Hematopoietic multipotent progenitor cell treated with erythropoietin and hydrocortisone succinate and interleukin-3 and kit ligand, for 4 days (in vitro differentiated cells): ENCODE measurements around the gene ARHGAP44.
"Not testable (repeated sequence)": the region's sequence is repeated elsewhere in the genome, so short reads cannot be mapped to it uniquely, and the experiment has no call there.

ENCODE experiments used
- DNase-seq: peaks from one replicate; pipeline ENCODE4 v3.0.0-alpha.2; 2015

Gene ARHGAP44

GRCh38 chr17:12821376-12821940 is 32.2 kb downstream of the ARHGAP44 start:
- no peak for DNase-seq

- no peak for DNase-seq
Measured at GRCh38 chr17:12826431-12826830, 37.1 kb downstream of the ARHGAP44 start.

- no peak for DNase-seq
Measured at GRCh38 chr17:12830777-12831247, 41.5 kb downstream of the ARHGAP44 start.

GRCh38 chr17:12831839-12832238 is 42.5 kb downstream of the ARHGAP44 start:
- DNase-seq = no peak

GRCh38 chr17:12839042-12839441 is 49.7 kb downstream of the ARHGAP44 start:
- DNase-seq = no peak

- DNase-seq = no peak
Measured at GRCh38 chr17:12842936-12843335, 53.6 kb downstream of the ARHGAP44 start.

GRCh38 chr17:12850996-12851395 is 61.7 kb downstream of the ARHGAP44 start:
- no peak for DNase-seq

GRCh38 chr17:12851901-12852435 is 62.7 kb downstream of the ARHGAP44 start:
- peak; percentile 3 for DNase-seq

GRCh38 chr17:12853921-12854320 is 64.6 kb downstream of the ARHGAP44 start:
- DNase-seq = no peak

GRCh38 chr17:12856416-12856815 is 67.1 kb downstream of the ARHGAP44 start:
- no peak for DNase-seq

- no peak for DNase-seq
Measured at GRCh38 chr17:12857592-12857991, 68.3 kb downstream of the ARHGAP44 start.

- no peak for DNase-seq
Measured at GRCh38 chr17:12859520-12859919, 70.2 kb downstream of the ARHGAP44 start.

- no peak for DNase-seq
Measured at GRCh38 chr17:12865769-12866168, 76.5 kb downstream of the ARHGAP44 start.

- DNase-seq = no peak
Measured at GRCh38 chr17:12866244-12866643, 76.9 kb downstream of the ARHGAP44 start.

GRCh38 chr17:12867726-12868125 is 78.4 kb downstream of the ARHGAP44 start:
- no peak for DNase-seq

GRCh38 chr17:12873415-12874125 is 84.3 kb downstream of the ARHGAP44 start:
- DNase-seq = not testable (repeated sequence)

GRCh38 chr17:12877953-12878669 is 88.8 kb downstream of the ARHGAP44 start:
- DNase-seq = no peak

GRCh38 chr17:12879096-12879495 is 89.8 kb downstream of the ARHGAP44 start:
- DNase-seq = not testable (repeated sequence)

GRCh38 chr17:12883472-12883871 is 94.2 kb downstream of the ARHGAP44 start:
- DNase-seq = no peak

- no peak for DNase-seq
Measured at GRCh38 chr17:12887088-12887487, 97.8 kb downstream of the ARHGAP44 start.

- DNase-seq = no peak
Measured at GRCh38 chr17:12896180-12896785, 107.0 kb downstream of the ARHGAP44 start.

GRCh38 chr17:12898110-12898509 is 108.8 kb downstream of the ARHGAP44 start:
- DNase-seq = no peak

GRCh38 chr17:12899604-12900003 is 110.3 kb downstream of the ARHGAP44 start:
- DNase-seq = no peak
